Lung (tissue), 16 donors: Measurements from ENCODE around the gene ILRUN. TPM values are rescaled to one million over a fixed set of nuclear protein-coding genes. Genes with fewer than 3 reads are reported as not detected.
"Not testable (repeated sequence)": the region's sequence is repeated elsewhere in the genome, so short reads cannot be mapped to it uniquely, and the experiment has no call there.

ENCODE experiments used
- ATAC-seq: fragments of 200-7000 bp; cut with Tn5 transposase; one replicate; pipeline ENCODE4 v1.9.1; 2020; ENCODE audit warnings: moderate number of reproducible peaks; ENCODE audit not compliant: insufficient read depth, low FRiP score
- DNase-seq, 3 donors: peaks; one replicate each; pipeline ENCODE4 v3.0.0-alpha.2; 2013 to 2017
- H3K27ac ChIP-seq, 2 donors: one replicate each; pipeline ENCODE4 v1.5.1; 2013; ENCODE audit warnings: mild to moderate bottlenecking in 2 of 2, moderate library complexity in 2 of 2, control low read depth in 1 of 2, inconsistent platforms in 1 of 2, low read depth in 1 of 2, low read length in 1 of 2
- H3K27me3 ChIP-seq, 3 donors: one replicate each; pipeline ENCODE4 v1.5.1; 2013; ENCODE audit warnings: low read length in 2 of 3; ENCODE audit not compliant: control insufficient read depth in 3 of 3, insufficient read depth in 3 of 3
- H3K36me3 ChIP-seq, 4 donors: one replicate each; pipeline ENCODE4 v1.5.1; 2013; ENCODE audit warnings: low read length in 4 of 4, mild to moderate bottlenecking in 1 of 4, moderate library complexity in 1 of 4; ENCODE audit not compliant: control insufficient read depth in 4 of 4, insufficient read depth in 4 of 4
- H3K4me1 ChIP-seq, 5 donors: one replicate each; pipeline ENCODE4 v1.5.1; 2013; ENCODE audit warnings: low read length in 5 of 5, mild to moderate bottlenecking in 2 of 5, moderate library complexity in 1 of 5; ENCODE audit not compliant: control insufficient read depth in 5 of 5, insufficient read depth in 5 of 5
- H3K4me3 ChIP-seq: one replicate; pipeline ENCODE4 v1.5.1; 2013; ENCODE audit warnings: mild to moderate bottlenecking, control low read depth, moderate library complexity
- H3K9ac ChIP-seq, 2 donors: one replicate each; pipeline ENCODE4 v1.5.1; 2013; ENCODE audit warnings: low read length in 2 of 2, control low read depth in 1 of 2; ENCODE audit not compliant: insufficient read depth in 1 of 2
- H3K9me3 ChIP-seq, 4 donors: one replicate each; pipeline ENCODE4 v1.5.1; 2013; ENCODE audit warnings: low read length in 3 of 4, mild to moderate bottlenecking in 1 of 4, moderate library complexity in 1 of 4; ENCODE audit not compliant: control insufficient read depth in 4 of 4, insufficient read depth in 3 of 4
- whole genome bisulfite sequencing, 2 donors: extraction: QIAGEN DNeasy Blood & Tissue Kit; methylation state at CpG; one replicate each; pipeline ENCODE4 v1.1.7; 2013; 5-methylcytosine and 5-hydroxymethylcytosine counted together
- long read RNA-seq, 5 donors: transcript quantifications; one replicate each; lab custom pipeline, GENCODE V29; 2026
- polyA plus RNA-seq, 2 donors: library from polyadenylated mRNA; stranded (reverse); fragments of 200-250 nt; gene quantifications; one replicate each; pipeline ENCODE4 v1.2.1, GENCODE V29; 2013
- total RNA-seq, 2 donors: library from RNA; depleted of rRNA in 1 of 2; stranded (reverse); fragments of >200 nt in 1 of 2; gene quantifications; one replicate each; pipeline ENCODE4 v1.2.1, GENCODE V29; 2014 to 2021
- TF ChIP-seq, protein P1 (sequence below): IDR thresholded peaks from 2 replicates; pipeline ENCODE4 v1.5.1; 2012; ENCODE audit warnings: mild to moderate bottlenecking; ENCODE audit errors: control extremely low read depth, extremely low read depth
- donor health status: control.
- donor health status: control.
- donor health status: Bipolar disorder and iron deficiency.
- donor health status: healthy.
- donor health status: DM: yes; HTN: yes; CAD: no.

ILRUN gene
- total RNA-seq, result 10 to 100 TPM; 51.9 to 70.1 TPM
- polyA plus RNA-seq, result 10 to 100 TPM; 54.3 to 57.7 TPM
- long read RNA-seq, donor 1, full-length matches to known transcripts, result 2 of 19 reads
- long read RNA-seq, donor 1, partial matches to known transcripts, result 17 of 19 reads
- long read RNA-seq, donor 1, other reads (novel, unspliced or antisense), result 0 of 19 reads
- long read RNA-seq, donor 2, full-length matches to known transcripts, result 1 of 15 reads
- long read RNA-seq, donor 2, partial matches to known transcripts, result 14 of 15 reads
- long read RNA-seq, donor 2, other reads (novel, unspliced or antisense), result 0 of 15 reads
- long read RNA-seq, donor 3, full-length matches to known transcripts, result 4 of 4 reads
- long read RNA-seq, donor 3, partial matches to known transcripts, result 0 of 4 reads
- long read RNA-seq, donor 3, other reads (novel, unspliced or antisense), result 0 of 4 reads
- long read RNA-seq, donor 4, full-length matches to known transcripts, result 4 of 4 reads
- long read RNA-seq, donor 4, partial matches to known transcripts, result 0 of 4 reads
- long read RNA-seq, donor 4, other reads (novel, unspliced or antisense), result 0 of 4 reads
- long read RNA-seq, donor 5, full-length matches to known transcripts, result 1 of 22 reads
- long read RNA-seq, donor 5, partial matches to known transcripts, result 21 of 22 reads
- long read RNA-seq, donor 5, other reads (novel, unspliced or antisense), result 0 of 22 reads

DNA sequence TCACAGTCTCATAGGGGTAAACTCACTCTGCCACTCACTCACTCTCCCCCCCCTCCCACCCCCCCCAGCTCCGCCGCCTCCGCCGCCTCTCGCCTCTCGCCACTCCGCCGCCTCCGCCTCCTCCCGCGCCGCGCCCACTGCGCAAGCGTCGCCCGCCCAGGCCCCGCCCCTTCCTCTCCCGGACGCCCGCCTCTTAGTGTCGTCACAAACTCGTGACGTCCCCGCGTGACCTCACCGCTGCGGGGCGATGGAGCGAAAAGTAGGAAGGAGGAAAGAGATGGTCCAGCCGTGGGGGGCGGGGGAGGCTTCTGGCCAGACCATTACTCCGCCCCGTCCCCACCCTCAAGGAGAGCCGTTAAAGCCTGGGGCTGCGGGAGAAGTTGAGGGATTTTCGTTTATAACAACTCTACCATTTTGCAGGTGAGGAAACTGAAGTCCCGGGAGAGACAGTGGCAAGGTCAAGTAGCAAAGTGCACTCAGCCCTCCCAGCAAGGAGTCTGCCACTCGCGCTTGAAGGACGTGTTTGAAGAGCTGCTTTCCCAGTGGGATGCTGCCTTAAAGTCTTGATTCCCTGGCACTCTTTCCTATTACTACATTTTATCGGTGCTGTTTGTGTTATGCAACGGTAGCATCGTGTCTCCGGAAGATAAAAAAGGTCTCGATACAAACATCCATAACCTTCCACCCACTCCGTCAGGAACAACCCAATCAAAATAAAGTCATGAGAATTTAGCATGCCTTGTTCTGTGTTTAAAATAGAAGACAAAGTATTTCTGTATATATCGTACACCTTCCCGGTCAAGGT lies at the start of gene ILRUN:
ILRUN (minus strand) TSS at position 29 of the 805 bp plus-strand sequence. CDS start 164 bp downstream, outside the sequence.
- WGBS, 2 donors, result 2 to 4% methylated on average over 43 to 49 of the region's 49 CpGs
- peaks cover 0 to 23% (median 3%) of the 10 kb centered on the region in 5 donors for H3K4me1 ChIP-seq
- peak within 1 kb of the TSS; percentile 96 to 97 for H3K27ac ChIP-seq
- H3K9ac ChIP-seq, result peak within 1 kb of the TSS; percentile 76 to 82
- peak within 1 kb of the TSS; percentile 98 for H3K4me3 ChIP-seq
- no peaks in the 10 kb centered on the region for H3K27me3 ChIP-seq
- DNase-seq (peak; percentile 97 to 98 (median 97)), ATAC-seq (peak; percentile 92)
- H3K36me3 ChIP-seq, result no peaks in the 10 kb centered on the region
- TF ChIP-seq, protein P1, sequence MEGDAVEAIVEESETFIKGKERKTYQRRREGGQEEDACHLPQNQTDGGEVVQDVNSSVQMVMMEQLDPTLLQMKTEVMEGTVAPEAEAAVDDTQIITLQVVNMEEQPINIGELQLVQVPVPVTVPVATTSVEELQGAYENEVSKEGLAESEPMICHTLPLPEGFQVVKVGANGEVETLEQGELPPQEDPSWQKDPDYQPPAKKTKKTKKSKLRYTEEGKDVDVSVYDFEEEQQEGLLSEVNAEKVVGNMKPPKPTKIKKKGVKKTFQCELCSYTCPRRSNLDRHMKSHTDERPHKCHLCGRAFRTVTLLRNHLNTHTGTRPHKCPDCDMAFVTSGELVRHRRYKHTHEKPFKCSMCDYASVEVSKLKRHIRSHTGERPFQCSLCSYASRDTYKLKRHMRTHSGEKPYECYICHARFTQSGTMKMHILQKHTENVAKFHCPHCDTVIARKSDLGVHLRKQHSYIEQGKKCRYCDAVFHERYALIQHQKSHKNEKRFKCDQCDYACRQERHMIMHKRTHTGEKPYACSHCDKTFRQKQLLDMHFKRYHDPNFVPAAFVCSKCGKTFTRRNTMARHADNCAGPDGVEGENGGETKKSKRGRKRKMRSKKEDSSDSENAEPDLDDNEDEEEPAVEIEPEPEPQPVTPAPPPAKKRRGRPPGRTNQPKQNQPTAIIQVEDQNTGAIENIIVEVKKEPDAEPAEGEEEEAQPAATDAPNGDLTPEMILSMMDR, result no peak
- no peaks in the 10 kb centered on the region for H3K9me3 ChIP-seq

DNA sequence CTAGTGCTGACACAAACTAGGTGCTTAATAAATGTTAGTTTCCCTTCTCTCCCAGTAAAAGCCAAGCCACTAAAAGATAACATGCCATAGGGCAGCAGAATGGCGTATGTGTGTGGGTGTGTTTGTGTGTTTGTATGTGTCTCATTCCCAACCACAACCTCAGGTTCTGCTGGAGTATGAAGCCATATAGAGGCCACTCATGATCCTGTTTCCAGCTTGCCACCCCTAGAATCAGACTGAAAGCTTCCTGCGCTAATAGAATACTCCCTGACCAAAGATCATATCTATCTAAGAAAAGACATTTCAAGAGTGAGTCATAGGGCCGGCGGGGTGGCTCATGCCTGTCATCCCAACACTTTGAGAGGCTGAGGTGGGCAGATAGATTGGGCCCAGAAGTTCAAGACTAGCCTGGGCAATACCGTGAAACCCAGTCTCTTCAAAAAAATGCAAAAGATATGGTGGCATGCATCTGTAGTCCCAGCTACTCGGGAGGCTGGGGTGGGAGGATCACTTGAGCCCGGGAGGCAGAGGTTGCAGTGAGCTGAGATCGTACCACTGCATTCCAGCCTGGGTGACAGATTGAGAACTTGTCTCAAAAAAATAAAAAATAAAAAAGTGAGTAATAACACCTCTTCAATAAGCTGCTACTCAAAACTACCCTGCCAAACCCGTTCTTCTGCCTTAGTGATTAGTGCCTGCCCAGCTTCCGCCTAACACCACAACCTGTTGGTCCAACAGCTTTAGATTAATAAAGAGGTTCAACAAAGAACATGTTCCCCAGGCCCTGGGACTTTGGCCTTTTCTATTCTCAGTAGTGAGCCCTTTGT lies 48.9 kb upstream of the ILRUN start:
- H3K36me3 ChIP-seq, result no peaks in the 10 kb centered on the region
- TF ChIP-seq, protein P1, result no peak
- no peaks in the 10 kb centered on the region for H3K27me3 ChIP-seq
- peaks cover 0 to 2% (median 0%) of the 10 kb centered on the region in 5 donors for H3K4me1 ChIP-seq
- 72 to 87% methylated on average over 10 of the region's 10 CpGs for WGBS, 2 donors
- H3K9me3 ChIP-seq, result no peaks in the 10 kb centered on the region
- ATAC-seq, result peak; percentile 60
- no peak overlapping the region for H3K9ac ChIP-seq
- H3K27ac ChIP-seq, result peak overlapping the region in 1 of 2 donors; percentile 70
- H3K4me3 ChIP-seq, result no peak overlapping the region
- peak; percentile 68 to 88 (median 69) for DNase-seq

DNA sequence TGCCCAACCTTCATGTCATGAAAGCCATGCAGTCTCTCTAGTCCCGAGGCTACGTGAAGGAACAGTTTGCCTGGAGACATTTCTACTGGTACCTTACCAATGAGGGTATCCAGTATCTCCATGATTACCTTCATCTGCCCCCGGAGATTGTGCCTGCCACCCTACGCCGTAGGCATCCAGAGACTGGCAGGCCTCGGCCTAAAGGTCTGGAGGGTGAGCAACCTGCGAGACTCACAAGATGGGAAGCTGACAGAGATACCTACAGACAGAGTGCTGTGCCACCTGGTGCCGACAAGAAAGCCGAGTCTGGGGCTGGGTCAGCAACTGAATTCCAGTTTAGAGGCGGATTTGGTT lies 47.7 kb upstream of the ILRUN start:
- not testable (repeated sequence) for H3K4me1 ChIP-seq, H3K9ac ChIP-seq, H3K4me3 ChIP-seq, ATAC-seq, H3K36me3 ChIP-seq, H3K27me3 ChIP-seq, H3K9me3 ChIP-seq, H3K27ac ChIP-seq, DNase-seq
- WGBS, 2 donors, result 95 to 98% methylated on average over 10 of the region's 10 CpGs
